GM10266 (cell line): ENCODE results near the gene NOL4L.
"Not testable (repeated sequence)": the region's sequence is repeated elsewhere in the genome, so short reads cannot be mapped to it uniquely, and the experiment has no call there.

Experiments used
- DNase-seq: peaks from one replicate; pipeline ENCODE4 v3.0.0; 2012; ENCODE audit errors: extremely low spot score
- TF ChIP-seq, protein P1 (sequence below): IDR thresholded peaks from 2 replicates; pipeline ENCODE4 v1.5.1; 2012; ENCODE audit warnings: mild to moderate bottlenecking, low read depth; ENCODE audit not compliant: control insufficient read depth, insufficient read depth; ENCODE audit errors: missing control alignments

NOL4L gene

DNA sequence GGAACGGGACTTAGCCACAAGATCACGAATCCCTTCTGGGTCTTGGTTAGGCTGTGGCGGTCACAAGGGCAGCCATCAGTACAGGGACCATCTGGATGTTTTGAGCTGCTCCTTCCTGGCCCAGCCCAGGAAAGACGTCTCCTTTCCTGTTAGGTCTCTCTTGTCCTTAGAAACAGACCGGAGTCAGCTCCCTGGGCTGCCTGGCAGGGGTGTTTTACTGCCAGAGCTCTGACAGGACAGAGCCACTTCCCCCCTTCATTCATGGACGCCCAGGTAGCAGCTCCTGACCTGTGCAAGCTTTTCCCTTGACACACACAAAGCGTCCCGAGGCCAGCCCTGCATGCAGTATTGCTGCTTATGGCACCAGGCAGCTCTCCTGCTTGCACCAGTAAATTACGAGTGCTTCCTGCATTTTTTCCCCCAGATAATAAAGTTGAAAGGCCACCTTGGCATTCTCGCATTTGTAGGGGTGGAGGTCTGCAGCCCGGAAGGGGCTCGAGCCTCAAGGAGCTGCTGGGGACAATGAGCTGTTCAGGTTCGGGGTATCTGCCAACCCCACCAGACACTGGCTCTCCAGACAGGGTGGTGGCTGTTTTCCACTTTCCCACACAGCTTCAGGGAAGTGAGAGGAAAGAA is 87.4 kb downstream of the NOL4L start:
- DNase-seq = no peak
- TF ChIP-seq, protein P1, sequence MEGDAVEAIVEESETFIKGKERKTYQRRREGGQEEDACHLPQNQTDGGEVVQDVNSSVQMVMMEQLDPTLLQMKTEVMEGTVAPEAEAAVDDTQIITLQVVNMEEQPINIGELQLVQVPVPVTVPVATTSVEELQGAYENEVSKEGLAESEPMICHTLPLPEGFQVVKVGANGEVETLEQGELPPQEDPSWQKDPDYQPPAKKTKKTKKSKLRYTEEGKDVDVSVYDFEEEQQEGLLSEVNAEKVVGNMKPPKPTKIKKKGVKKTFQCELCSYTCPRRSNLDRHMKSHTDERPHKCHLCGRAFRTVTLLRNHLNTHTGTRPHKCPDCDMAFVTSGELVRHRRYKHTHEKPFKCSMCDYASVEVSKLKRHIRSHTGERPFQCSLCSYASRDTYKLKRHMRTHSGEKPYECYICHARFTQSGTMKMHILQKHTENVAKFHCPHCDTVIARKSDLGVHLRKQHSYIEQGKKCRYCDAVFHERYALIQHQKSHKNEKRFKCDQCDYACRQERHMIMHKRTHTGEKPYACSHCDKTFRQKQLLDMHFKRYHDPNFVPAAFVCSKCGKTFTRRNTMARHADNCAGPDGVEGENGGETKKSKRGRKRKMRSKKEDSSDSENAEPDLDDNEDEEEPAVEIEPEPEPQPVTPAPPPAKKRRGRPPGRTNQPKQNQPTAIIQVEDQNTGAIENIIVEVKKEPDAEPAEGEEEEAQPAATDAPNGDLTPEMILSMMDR = no peak

DNA sequence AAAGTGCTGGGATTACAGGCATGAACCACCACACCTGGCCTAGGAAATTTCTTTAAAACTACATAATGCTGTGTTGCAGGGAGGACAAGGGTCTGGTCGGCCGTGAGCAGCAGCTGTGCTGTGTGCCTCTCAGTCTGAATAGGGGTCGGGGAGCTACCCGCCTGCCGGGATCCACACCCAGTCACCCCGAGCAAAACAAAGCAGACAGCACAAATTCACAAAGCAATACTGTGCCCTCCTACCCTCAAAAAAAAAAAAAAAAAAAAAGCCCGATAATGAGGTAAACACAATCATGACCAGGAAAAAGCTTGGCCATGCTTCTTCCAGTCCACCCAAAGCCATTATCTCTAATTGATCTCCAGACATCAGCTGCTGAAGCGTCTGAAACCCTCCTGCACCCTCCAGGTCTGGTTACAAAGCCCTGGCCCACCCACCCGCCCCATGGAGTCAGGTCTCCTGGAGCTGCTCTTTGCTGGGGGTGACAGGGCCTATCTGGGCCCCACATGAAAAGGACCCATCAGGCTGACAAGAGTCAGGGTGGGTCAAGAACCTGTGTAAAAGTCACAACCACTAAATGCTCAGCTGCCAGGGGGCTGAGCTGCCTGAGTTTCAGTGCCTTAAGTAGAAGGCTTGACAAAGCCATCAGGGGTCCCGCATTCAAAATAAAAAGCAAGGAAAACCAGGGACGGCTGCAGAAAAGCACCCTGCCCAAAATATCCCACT is 88.2 kb downstream of the NOL4L start:
- TF ChIP-seq, protein P1 = no peak
- DNase-seq = no peak

DNA sequence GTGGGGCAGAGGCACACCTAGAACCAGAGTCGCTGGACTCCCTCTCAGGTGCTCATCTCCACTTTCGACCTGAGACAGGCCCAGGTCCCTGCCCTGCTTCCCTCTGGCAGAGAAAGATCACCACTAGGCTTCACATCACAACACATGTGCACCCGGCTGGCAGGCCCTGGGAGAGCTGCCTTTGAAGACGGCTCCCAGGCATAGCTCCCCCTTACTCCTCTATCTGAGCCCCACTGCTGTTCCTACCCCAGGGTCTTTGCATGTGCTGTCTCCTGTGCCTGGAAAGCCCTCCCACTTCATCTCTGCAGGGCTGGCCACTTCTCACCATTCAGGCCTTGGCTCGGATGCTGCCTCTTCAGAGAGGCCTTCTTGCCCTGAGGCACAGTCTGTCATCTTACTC is 89.2 kb downstream of the NOL4L start:
- DNase-seq = no peak
- TF ChIP-seq, protein P1 = no peak

DNA sequence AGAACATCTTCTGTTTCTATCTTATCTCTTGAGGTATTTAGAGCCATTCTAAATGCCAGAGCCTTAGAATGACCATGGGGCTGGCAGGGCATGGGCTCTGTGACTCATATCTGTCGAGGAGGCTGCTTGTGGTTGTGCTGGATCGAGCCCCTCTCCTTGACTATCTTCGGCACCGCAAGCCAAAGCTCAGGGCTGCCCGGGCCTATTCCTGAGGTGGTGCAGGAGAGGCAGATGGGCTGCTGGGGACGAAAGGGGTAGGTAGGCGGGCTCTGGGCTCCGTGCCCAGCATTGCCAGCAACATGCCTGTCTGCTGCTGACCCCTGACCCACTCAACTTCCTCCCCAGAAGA is 89.9 kb downstream of the NOL4L start:
- TF ChIP-seq, protein P1 = no peak
- no peak for DNase-seq

DNA sequence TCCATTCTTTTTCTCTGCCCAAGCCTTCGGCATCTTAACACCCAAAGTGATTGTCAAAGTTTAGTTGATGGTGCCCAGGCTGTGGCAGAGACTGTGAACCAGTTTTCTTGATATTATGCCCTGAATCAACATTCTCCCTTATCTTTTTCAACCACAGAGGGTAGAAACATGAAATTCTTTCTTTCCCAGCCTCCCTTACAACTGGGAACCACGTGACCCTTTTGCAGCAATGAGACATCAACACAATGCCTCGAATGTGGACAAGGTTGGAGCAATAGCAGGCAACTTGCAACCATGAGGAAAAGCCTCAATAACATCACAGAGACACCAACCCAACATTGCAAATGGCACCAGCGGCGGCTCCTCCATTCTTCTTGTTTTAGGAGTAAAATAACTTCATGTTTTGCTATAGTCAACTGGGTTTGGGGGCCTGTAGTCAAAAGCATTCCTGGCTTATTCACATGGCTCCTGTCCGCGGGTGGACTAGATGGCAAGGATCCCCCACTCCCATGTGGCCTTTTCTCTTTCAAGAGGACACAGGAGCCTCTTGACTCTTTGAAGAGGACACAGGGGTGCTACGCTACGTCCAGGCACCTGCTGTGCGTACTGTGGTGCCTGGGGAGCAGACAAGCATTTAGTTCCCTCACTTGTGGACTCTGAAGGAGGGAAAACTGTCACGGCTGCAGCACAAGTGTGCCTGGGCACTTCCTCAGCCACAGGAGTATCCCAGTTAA is 90.5 kb downstream of the NOL4L start:
- TF ChIP-seq, protein P1 = no peak
- DNase-seq = no peak

DNA sequence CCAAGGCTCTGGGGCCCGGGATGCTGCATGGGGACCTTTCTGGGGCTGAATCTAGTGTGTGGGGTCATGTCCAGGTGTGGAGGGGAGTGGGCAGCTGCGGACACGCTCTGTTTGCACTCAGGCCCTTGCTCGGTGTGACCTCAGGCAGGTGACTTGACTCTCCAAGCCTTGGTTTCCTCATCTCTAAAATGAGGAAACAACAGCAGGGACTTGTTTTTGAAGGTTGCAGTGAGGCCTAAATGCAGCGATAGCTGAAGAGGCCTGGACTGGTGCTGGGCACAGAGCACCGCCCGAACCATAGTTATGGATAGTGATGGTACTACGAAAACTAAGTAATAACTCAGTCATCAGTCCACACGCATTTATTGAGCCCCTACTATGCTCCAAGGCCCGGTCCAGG is 91.8 kb downstream of the NOL4L start:
- no peak for DNase-seq
- TF ChIP-seq, protein P1 = no peak

DNA sequence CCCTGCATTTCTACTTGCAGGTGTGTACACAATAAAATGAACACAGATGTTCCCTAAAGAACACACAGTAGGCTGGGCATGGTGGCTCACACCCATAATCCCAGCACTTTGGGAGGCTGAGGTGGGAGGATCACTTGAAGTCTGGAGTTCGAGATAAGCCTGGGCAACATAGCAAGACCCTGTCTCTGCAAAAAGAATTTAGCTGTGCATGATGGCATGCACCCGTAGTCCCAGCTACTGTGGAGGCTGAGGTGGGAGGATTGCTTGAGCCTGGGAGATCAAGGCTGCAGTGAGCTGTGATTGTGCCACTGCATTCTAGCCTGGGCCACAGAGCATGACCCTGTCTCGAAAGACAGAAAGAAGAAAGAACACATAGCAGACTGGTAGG is 93.4 kb downstream of the NOL4L start:
- DNase-seq = not testable (repeated sequence)
